Spleen (tissue), 11 donors: ENCODE data around the gene MPP3. TPM values are rescaled to one million over a fixed set of nuclear protein-coding genes. Genes with fewer than 3 reads are reported as not detected.

Experiments
- DNase-seq: peaks from one replicate; pipeline ENCODE4 v3.0.0-alpha.2; 2020
- H3K27ac ChIP-seq, 8 donors: fragments of 200-600 bp; sonication (generic) in 7 of 8; 1 replicate in 4 of 8; 2 replicates in 4 of 8; pipeline versions ENCODE4 v1.5.0 to v1.8.0; 2016 to 2021; ENCODE audit warnings: inconsistent platforms in 4 of 8, mild to moderate bottlenecking in 4 of 8, moderate library complexity in 1 of 8
- H3K27me3 ChIP-seq, 7 donors: fragments of 200-600 bp; sonication (generic) in 6 of 7; replicated peaks in 1 of 7; 1 replicate in 4 of 7; 2 replicates in 3 of 7; pipeline versions ENCODE4 v1.5.0 to v1.8.0; 2016 to 2021; ENCODE audit warnings: inconsistent platforms in 3 of 7, mild to moderate bottlenecking in 1 of 7
- H3K36me3 ChIP-seq, 6 donors: fragments of 200-600 bp; sonication (generic) in 5 of 6; 1 replicate in 4 of 6; 2 replicates in 2 of 6; pipeline versions ENCODE4 v1.5.0 to v1.8.0; 2016 to 2021; ENCODE audit warnings: inconsistent platforms in 2 of 6
- H3K4me1 ChIP-seq, 6 donors: fragments of 200-600 bp; sonication (generic) in 5 of 6; 1 replicate in 3 of 6; 2 replicates in 3 of 6; pipeline versions ENCODE4 v1.5.0 to v1.8.0; 2016 to 2021; ENCODE audit warnings: inconsistent platforms in 3 of 6
- H3K4me3 ChIP-seq, 8 donors: fragments of 200-600 bp; sonication (generic) in 7 of 8; 1 replicate in 4 of 8; 2 replicates in 4 of 8; pipeline versions ENCODE4 v1.5.0 to v1.8.0; 2016 to 2021; ENCODE audit warnings: inconsistent platforms in 4 of 8, mild to moderate bottlenecking in 4 of 8, moderate library complexity in 2 of 8
- H3K9me3 ChIP-seq, 8 donors: fragments of 200-600 bp; sonication (generic) in 7 of 8; 1 replicate in 4 of 8; 2 replicates in 4 of 8; pipeline versions ENCODE4 v1.5.0 to v1.8.0; 2016 to 2021; ENCODE audit warnings: inconsistent platforms in 4 of 8
- POLR2A ChIP-seq, 3 donors: fragments of 450-650 bp; IDR thresholded peaks; one replicate each; pipeline ENCODE4 v1.5.1; 2017; ENCODE audit warnings: antibody characterized with exemption in 3 of 3, mild to moderate bottlenecking in 1 of 3
- POLR2AphosphoS5 ChIP-seq, 3 donors: sonication (generic); formaldehyde crosslinking; IDR thresholded peaks; one replicate each; pipeline ENCODE4 v1.5.1; 2017; ENCODE audit warnings: antibody characterized with exemption in 3 of 3
- WGBS, 5 donors: extraction: QIAGEN DNeasy Blood & Tissue Kit in 3 of 5; methylation state at CpG; one replicate each; pipeline versions ENCODE4 v1.1.5 to v1.1.7; 2013 to 2018; 5-methylcytosine and 5-hydroxymethylcytosine counted together
- intact Hi-C: fragments of 100-400 bp; cut with DNase I; formaldehyde crosslinking; loops from one replicate; pipeline ENCODE4 v1.15.0; 2023; ENCODE audit warnings: low total_unique reads
- polyA plus RNA-seq, 3 donors: library from polyadenylated mRNA; stranded (reverse); fragments of 200-250 nt; gene quantifications; one replicate each; pipeline ENCODE4 v1.2.1, GENCODE V29; 2013
- total RNA-seq, 7 donors: library from RNA; depleted of rRNA in 3 of 7; stranded (reverse); fragments of >200 nt in 3 of 7; fragmentation: NEBNext Ultra II Directional in 4 of 7; extraction: Animal tissue kit (Norgen Biotek cat#: 25700) in 4 of 7; gene quantifications; one replicate each; pipeline versions ENCODE4 v1.1.0 to v1.2.1, GENCODE V29; 2016 to 2021
- TF ChIP-seq, protein P1 (sequence below), 11 experiments: fragments of 200-600 bp in 7 of 11; fragments of 450-650 bp in 4 of 11; sonication (generic) in 4 of 11; IDR thresholded peaks in 8 of 11; conservative IDR thresholded peaks in 3 of 11; 1 replicate in 7 of 11; 2 replicates in 4 of 11; pipeline versions ENCODE4 v1.4.0 to v1.8.0; 2016 to 2021; ENCODE audit warnings: antibody characterized with exemption in 11 of 11, inconsistent platforms in 4 of 11, mild to moderate bottlenecking in 1 of 11
- donor health status: healthy with polysubstance abuse.
- donor health status: DM: no; HTN: no; CAD: no; lungs with moderate emphysema.
- donor health status: DM: no; HTN: no; CAD: no.
- donor health status: Bipolar disorder and iron deficiency.
- donor health status: healthy.
- donor health status: DM: no; HTN: no; CAD: no.
- donor health status: DM: yes; HTN: yes; CAD: no.

The MPP3 gene
- total and polyA plus RNA-seq, 10 donors = 1.9 to 23.9 (median 7.1) TPM

DNA sequence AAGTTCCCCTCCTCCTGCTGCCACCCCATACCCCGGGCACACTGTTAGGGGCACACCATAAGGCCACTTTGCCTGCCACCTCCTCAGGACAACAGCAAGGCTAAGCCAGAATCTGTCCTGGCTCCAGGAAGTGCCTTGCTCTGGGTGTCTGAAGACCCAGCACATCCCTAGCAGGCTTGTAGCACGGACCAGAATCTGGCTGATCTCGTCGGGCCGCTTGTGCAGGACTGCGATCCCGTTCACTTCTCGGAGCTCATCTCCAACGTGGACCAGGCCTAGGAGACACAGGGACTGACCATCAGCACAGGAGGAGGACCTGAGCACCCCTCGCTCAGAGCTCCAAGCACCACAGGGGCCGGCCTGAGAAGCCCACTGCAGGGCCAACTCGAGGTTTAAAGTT is 7.4 kb downstream of the MPP3 start:
- WGBS, 5 donors = 89 to 92% (median 91%) methylated on average over 2 to 12 of the region's 12 CpGs
- Histone ChIP-seq H3K4me1 (peaks cover 0 to 36% (median 4%) of the 10 kb centered on the region in 6 donors), H3K9me3 (no peaks in the 10 kb centered on the region), H3K36me3 (peaks cover 0 to 7% (median 0%) of the 10 kb centered on the region in 6 donors), H3K27ac (no peak overlapping the region), H3K4me3 (no peak overlapping the region), H3K27me3 (no peaks in the 10 kb centered on the region)
- peak; percentile 42 for DNase-seq
- intact Hi-C loops = no loop called here
- TF ChIP-seq POLR2A (IDR thresholded peaks at IDR 0.05) = no peak
- TF ChIP-seq POLR2AphosphoS5 (IDR thresholded peaks at IDR 0.05) = no peak
- TF ChIP-seq, protein P1, sequence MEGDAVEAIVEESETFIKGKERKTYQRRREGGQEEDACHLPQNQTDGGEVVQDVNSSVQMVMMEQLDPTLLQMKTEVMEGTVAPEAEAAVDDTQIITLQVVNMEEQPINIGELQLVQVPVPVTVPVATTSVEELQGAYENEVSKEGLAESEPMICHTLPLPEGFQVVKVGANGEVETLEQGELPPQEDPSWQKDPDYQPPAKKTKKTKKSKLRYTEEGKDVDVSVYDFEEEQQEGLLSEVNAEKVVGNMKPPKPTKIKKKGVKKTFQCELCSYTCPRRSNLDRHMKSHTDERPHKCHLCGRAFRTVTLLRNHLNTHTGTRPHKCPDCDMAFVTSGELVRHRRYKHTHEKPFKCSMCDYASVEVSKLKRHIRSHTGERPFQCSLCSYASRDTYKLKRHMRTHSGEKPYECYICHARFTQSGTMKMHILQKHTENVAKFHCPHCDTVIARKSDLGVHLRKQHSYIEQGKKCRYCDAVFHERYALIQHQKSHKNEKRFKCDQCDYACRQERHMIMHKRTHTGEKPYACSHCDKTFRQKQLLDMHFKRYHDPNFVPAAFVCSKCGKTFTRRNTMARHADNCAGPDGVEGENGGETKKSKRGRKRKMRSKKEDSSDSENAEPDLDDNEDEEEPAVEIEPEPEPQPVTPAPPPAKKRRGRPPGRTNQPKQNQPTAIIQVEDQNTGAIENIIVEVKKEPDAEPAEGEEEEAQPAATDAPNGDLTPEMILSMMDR (IDR thresholded peaks at IDR 0.05 in 8 of 11, conservative IDR thresholded peaks at IDR 0.05 in 3 of 11) = no peak

DNA sequence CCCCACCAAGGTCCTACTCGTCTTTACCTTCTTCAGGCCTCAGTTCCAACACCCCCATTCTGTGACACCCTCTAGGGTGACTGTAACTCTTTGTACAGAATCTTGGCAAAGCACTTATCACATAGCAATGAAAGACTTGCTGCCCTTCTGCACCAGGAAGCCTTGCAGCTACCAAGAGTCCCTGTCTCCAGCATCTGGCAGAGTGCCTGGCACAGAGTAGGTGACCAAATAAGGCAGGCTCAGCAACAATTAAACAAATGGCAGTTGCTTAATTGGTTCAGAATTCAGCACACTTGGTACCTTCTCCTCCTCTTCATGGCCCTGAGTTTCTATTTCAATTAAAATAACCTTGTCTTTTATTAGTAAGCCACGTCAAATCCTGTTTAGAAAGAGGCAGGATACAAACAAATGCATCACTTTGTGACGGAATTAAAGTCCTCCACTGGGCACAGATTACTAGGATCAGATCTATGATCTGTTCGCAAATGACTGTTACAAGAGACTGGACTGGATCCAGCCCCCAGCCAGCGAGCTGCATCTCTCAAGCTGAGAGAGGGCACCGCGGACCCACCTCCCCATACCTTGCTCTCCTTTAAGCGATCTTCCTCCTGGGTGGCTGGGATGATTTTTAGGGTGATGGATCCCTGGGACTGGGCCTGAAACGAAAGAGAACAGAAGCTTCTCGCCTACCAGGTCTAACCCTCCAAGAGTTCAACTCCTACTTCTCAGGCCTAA is 9.4 kb downstream of the MPP3 start:
- peak overlapping the region in 6 of 8 donors; percentile 16 to 61 (median 53) for H3K27ac ChIP-seq
- no peaks in the 10 kb centered on the region for H3K9me3 ChIP-seq
- H3K4me1 ChIP-seq = peaks cover 0 to 31% (median 6%) of the 10 kb centered on the region in 6 donors
- no peak overlapping the region for H3K4me3 ChIP-seq
- TF ChIP-seq POLR2A (IDR thresholded peaks at IDR 0.05) (no peak), POLR2AphosphoS5 (IDR thresholded peaks at IDR 0.05) (peak in 1 of 3 donors; percentile 49)
- no peaks in the 10 kb centered on the region for H3K36me3 ChIP-seq
- DNase-seq = peak; percentile 39
- WGBS, 5 donors = 63 to 81% (median 79%) methylated on average over 10 of the region's 10 CpGs
- intact Hi-C loops = no loop called here
- H3K27me3 ChIP-seq = no peaks in the 10 kb centered on the region

DNA sequence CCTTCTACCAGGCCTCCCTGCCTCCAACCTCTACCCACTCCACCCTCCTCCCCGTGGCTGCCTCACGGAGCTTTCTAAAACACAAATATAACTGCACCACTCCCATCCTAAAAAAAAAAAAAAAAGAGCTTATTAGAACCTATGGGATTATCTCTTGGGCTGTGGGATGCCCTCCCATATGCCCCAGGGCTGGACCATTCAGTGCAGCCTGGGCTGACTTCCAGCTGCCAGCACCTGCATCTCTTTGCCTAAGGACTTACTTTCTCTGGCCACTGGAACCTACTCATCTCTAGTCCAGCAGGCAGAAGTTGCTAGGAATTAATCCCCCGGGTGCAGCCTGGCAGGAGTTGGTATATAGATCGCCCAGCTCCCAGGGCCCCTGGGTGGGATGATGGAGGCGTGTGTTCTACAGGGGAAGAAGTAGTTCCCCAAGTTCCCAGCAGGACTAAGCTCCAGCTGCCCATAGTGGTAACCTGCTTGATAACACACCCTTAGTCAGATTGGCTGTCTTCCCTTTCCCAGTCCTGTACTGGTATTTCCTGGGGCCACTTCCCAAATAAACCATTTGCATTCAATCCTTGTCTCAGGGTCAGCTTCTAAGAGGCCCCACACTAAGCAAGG is 10.3 kb downstream of the MPP3 start:
- no peaks in the 10 kb centered on the region for H3K36me3 ChIP-seq
- H3K9me3 ChIP-seq = no peaks in the 10 kb centered on the region
- H3K27ac ChIP-seq = peak overlapping the region in 3 of 8 donors; percentile 54 to 58 (median 55)
- peak; percentile 39 for DNase-seq
- 82 to 93% (median 86%) methylated on average over 5 of the region's 5 CpGs for WGBS, 5 donors
- H3K4me3 ChIP-seq = no peak overlapping the region
- no peak for TF ChIP-seq POLR2A (IDR thresholded peaks at IDR 0.05)
- no peaks in the 10 kb centered on the region for H3K27me3 ChIP-seq
- intact Hi-C loops = no loop called here
- H3K4me1 ChIP-seq = peaks cover 0 to 24% (median 4%) of the 10 kb centered on the region in 6 donors

DNA sequence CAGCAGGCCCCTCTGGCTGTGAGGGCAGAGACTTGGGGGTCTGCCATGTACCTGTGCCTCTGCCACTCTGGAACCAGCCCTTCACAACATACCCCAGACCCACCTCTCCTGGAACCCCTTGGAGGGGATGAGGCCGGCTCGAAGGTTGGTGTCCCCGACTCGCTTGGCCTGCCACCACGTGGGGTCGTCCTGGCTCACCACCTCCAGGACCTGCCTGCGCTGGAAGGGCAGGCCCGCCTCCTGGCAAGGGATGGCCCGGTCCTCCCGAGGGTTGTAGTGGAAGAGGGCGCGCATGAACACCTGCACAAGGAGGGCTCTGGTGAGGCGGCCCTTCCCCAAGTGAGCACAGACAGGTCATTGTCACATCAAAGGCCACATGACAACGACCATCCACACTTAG is 12.2 kb downstream of the MPP3 start:
- H3K4me3 ChIP-seq = no peak overlapping the region
- intact Hi-C loops = no loop called here
- no peaks in the 10 kb centered on the region for H3K36me3 ChIP-seq
- 80 to 96% (median 93%) methylated on average over 8 to 14 of the region's 14 CpGs for WGBS, 5 donors
- no peak for TF ChIP-seq POLR2A (IDR thresholded peaks at IDR 0.05)
- no peaks in the 10 kb centered on the region for H3K27me3 ChIP-seq
- no peak overlapping the region for H3K27ac ChIP-seq
- H3K4me1 ChIP-seq = peaks cover 0 to 23% (median 2%) of the 10 kb centered on the region in 6 donors
- no peak for DNase-seq
- H3K9me3 ChIP-seq = no peaks in the 10 kb centered on the region

DNA sequence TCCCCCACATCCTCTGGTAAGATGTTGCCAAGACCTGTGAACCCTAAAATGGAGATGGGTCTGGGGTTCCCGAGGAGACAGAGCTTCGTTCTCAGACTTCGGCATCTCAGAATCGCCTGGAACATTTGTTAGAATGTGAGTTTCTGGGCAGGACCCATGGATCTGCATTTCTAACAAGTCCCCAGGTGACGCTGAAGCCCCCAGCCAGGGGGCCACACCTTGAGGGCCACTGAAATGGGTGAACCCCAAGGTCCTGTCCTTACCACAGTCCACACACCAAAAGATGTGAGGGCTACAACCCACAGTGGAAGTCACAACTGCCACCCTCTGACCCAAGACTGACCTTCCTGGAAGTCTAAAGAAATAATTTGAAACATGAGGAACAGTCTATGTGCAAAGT is 14.0 kb downstream of the MPP3 start:
- Histone ChIP-seq H3K27ac (no peak overlapping the region), H3K27me3 (no peaks in the 10 kb centered on the region), H3K9me3 (no peaks in the 10 kb centered on the region), H3K36me3 (peaks cover 0 to under 1% (median 0%) of the 10 kb centered on the region in 6 donors), H3K4me1 (peaks cover 0 to 14% (median 2%) of the 10 kb centered on the region in 6 donors), H3K4me3 (no peak overlapping the region)
- intact Hi-C loops = no loop called here
- 87 to 97% (median 91%) methylated on average over 5 of the region's 5 CpGs for WGBS, 5 donors
- TF ChIP-seq, protein P1 (IDR thresholded peaks at IDR 0.05 in 8 of 11, conservative IDR thresholded peaks at IDR 0.05 in 3 of 11) = no peak
- TF ChIP-seq POLR2A (IDR thresholded peaks at IDR 0.05) (no peak), POLR2AphosphoS5 (IDR thresholded peaks at IDR 0.05) (no peak)
- DNase-seq = no peak
